GM21786 (cell line): ENCODE results near the gene CSRP1.

ENCODE experiments used
- ATAC-seq: cut with Tn5 transposase; IDR thresholded peaks from one replicate; pipeline ENCODE4 v1.9.1; 2021; ENCODE audit not compliant: unreplicated experiment

The CSRP1 gene

GRCh38 chr1:201513498-201514243 lies 6.7 kb upstream of the CSRP1 start:
- ATAC-seq: no peak

- peak; percentile 58 for ATAC-seq
These were observed 5.1 kb upstream of the CSRP1 start for GRCh38 chr1:201511941-201512539.

GRCh38 chr1:201511396-201511940 lies 4.5 kb upstream of the CSRP1 start:
- ATAC-seq: no peak

- no peak for ATAC-seq
These were observed 3.8 kb upstream of the CSRP1 start for GRCh38 chr1:201510734-201511133.

- ATAC-seq: no peak
These were observed 2.9 kb upstream of the CSRP1 start for GRCh38 chr1:201509601-201510374.

GRCh38 chr1:201508809-201509208 lies 1.9 kb upstream of the CSRP1 start:
- ATAC-seq: no peak

- ATAC-seq: peak; percentile 5
These were observed 395 bp upstream of the CSRP1 start for GRCh38 chr1:201507360-201507675.

- peak; percentile 5 for ATAC-seq
These were observed 831 bp downstream of the CSRP1 start for GRCh38 chr1:201506092-201506491.

- ATAC-seq: no peak
These were observed 1.4 kb downstream of the CSRP1 start for GRCh38 chr1:201505503-201505890.

- no peak for ATAC-seq
These were observed 2.0 kb downstream of the CSRP1 start for GRCh38 chr1:201504799-201505502.

GRCh38 chr1:201504179-201504631 lies 2.7 kb downstream of the CSRP1 start:
- ATAC-seq: no peak

- ATAC-seq: no peak
These were observed 3.3 kb downstream of the CSRP1 start for GRCh38 chr1:201503397-201504176.

GRCh38 chr1:201502511-201502857 lies 4.4 kb downstream of the CSRP1 start:
- ATAC-seq: no peak

GRCh38 chr1:201501812-201502510 lies 5.0 kb downstream of the CSRP1 start:
- ATAC-seq: no peak

- no peak for ATAC-seq
These were observed 5.8 kb downstream of the CSRP1 start for GRCh38 chr1:201501144-201501543.

GRCh38 chr1:201500670-201501120 lies 6.2 kb downstream of the CSRP1 start:
- ATAC-seq: no peak

GRCh38 chr1:201499795-201500669 lies 6.9 kb downstream of the CSRP1 start:
- no peak for ATAC-seq

- ATAC-seq: no peak
These were observed 7.7 kb downstream of the CSRP1 start for GRCh38 chr1:201499191-201499590.

- ATAC-seq: no peak
These were observed 8.3 kb downstream of the CSRP1 start for GRCh38 chr1:201498621-201499020.
